Measurements from ENCODE around the gene ZBTB42. TPM values are rescaled to one million over a fixed set of nuclear protein-coding genes. Genes with fewer than 3 reads are reported as not detected.

The ZBTB42 gene
- total and polyA plus RNA-seq, 2 donors (not counting 3 experiments of a cell fraction or from before 2014, with no cell fraction given), result 3.1 to 3.8 TPM

DNA sequence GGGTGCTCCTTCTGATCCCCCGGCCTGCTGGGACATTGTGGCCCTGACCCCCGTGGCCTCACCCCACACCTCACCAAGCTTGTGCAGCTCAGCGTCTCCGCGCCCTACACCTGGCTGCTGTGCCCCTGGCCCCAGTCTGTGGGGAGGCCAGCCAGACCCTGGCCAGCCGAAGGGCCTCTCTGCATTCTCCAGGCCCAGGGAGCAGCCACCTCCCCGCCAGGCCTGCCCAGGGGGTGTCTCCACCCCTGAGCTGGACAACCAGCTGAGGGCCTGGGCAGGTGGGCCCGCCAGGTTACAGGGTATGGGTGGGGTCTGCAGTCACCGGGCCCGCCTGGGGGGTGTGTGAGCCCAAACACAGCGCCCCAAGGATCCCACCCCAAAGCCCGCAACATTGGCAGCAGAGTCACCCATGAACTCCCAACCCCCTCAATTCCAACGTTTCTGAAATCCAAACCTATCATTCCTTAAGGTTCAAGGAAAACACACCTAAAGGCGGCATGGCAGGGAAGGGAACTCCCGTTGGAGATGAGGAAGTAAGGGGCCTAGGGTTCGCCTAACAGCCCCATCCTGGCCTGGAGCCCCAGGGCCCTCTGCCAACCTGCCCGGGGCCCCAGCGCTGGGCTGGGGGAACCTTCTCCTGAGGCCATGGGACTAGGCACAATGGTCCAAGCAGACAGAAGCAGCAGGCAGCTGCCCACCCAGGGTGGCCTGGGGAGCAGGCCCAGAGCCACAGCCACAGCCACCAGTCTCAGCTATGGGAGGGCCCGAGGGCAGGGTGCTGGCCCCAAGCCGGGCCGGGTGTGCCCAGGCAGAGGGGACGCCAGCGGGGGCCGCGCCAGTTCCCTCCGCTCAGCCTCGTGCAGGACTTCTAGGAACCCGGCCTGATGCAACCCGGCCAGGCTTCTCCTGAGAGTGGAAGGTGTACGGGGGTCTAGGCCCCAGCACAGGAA, 13.9 kb upstream of the ZBTB42 start:
- CTCF ChIA-PET, result interaction anchor here (0.8 kb wide), 1 partner anchor 18 kb away, joined by 4 read pairs; no protein-coding TSS in a partner anchor
- dilution Hi-C loops (cut with MboI; ENCODE audit: extremely low pct_ligation_motif_present, low sequenced_read_pairs), result no loop called here

More for the DNA sequence above, 13.9 kb upstream of the ZBTB42 start:
- H2AFZ ChIP-seq (ENCODE audit: low read depth, low read length), result no peak overlapping the region
- no peaks in the 10 kb centered on the region for H3K27me3 ChIP-seq (ENCODE audit: control insufficient read depth in 2 of 2, insufficient read depth in 2 of 2, low read length in 2 of 2)
- DNase-seq (ENCODE audit: low read depth, low spot score), result no peak
- intact Hi-C loops (cut with micrococcal nuclease), result no loop called here
- H3K4me1 ChIP-seq (ENCODE audit: control insufficient read depth, extremely low read depth, insufficient read depth, low read length), result no peaks in the 10 kb centered on the region
- no peak overlapping the region for H3K9ac ChIP-seq (replicated peaks; ENCODE audit: extremely low read depth, insufficient read depth, low read length)
- no peaks in the 10 kb centered on the region for H4K20me1 ChIP-seq (replicated peaks; ENCODE audit: control insufficient read depth, extremely low read depth, insufficient read depth, low read length)
- POLR2A ChIA-PET, result no interaction called here
- TF ChIP-seq EZH2 (IDR thresholded peaks at IDR 0.05; ENCODE audit: borderline replicate concordance, low read depth, low read length, severe bottlenecking) (no peak), GATA2 (IDR thresholded peaks at IDR 0.05; ENCODE audit: insufficient read depth, insufficient read length, low read depth, low read length) (no peak), POLR2A (IDR thresholded peaks at IDR 0.05; ENCODE audit: low read depth, low read length) (no peak), FOS (IDR thresholded peaks at IDR 0.05; ENCODE audit: borderline replicate concordance, insufficient read depth, low read length) (no peak), MAX (IDR thresholded peaks at IDR 0.05; ENCODE audit: insufficient read depth, insufficient read length) (no peak), POLR2AphosphoS5 (IDR thresholded peaks at IDR 0.05; ENCODE audit: insufficient read depth, low read depth, low read length) (no peak), MYC (IDR thresholded peaks at IDR 0.05; ENCODE audit: low read depth, low read length) (no peak)
- TF ChIP-seq, protein P1, sequence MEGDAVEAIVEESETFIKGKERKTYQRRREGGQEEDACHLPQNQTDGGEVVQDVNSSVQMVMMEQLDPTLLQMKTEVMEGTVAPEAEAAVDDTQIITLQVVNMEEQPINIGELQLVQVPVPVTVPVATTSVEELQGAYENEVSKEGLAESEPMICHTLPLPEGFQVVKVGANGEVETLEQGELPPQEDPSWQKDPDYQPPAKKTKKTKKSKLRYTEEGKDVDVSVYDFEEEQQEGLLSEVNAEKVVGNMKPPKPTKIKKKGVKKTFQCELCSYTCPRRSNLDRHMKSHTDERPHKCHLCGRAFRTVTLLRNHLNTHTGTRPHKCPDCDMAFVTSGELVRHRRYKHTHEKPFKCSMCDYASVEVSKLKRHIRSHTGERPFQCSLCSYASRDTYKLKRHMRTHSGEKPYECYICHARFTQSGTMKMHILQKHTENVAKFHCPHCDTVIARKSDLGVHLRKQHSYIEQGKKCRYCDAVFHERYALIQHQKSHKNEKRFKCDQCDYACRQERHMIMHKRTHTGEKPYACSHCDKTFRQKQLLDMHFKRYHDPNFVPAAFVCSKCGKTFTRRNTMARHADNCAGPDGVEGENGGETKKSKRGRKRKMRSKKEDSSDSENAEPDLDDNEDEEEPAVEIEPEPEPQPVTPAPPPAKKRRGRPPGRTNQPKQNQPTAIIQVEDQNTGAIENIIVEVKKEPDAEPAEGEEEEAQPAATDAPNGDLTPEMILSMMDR (IDR thresholded peaks at IDR 0.05; ENCODE audit: extremely low read depth in 1 of 2, insufficient read depth in 1 of 2, low read depth in 1 of 2, low read length in 2 of 2), result no peak
- FAIRE-seq, result no peak
- no peak overlapping the region for H3K4me3 ChIP-seq (replicated peaks in 1 of 3; ENCODE audit: insufficient read depth in 1 of 3, low read depth in 1 of 3, low read length in 3 of 3)
- no peak overlapping the region for H3K4me2 ChIP-seq (ENCODE audit: insufficient read depth, low read length)
- BruUV-seq (replicated peaks), result no TSS peak
- no peaks in the 10 kb centered on the region for H3K9me1 ChIP-seq (replicated peaks; ENCODE audit: control insufficient read depth, extremely low read depth, insufficient read depth, low read length)
- H3K79me2 ChIP-seq (ENCODE audit: control insufficient read depth, insufficient read depth, low read length), result peaks cover 45% of the 10 kb centered on the region
- no peaks in the 10 kb centered on the region for H3K9me3 ChIP-seq (replicated peaks; ENCODE audit: control insufficient read depth, insufficient read depth, low read length)
- no peak overlapping the region for H3K27ac ChIP-seq (ENCODE audit: insufficient read depth, low read depth, low read length)
- H3K36me3 ChIP-seq (ENCODE audit: control insufficient read depth in 2 of 2, extremely low read depth in 1 of 2, insufficient read depth in 2 of 2, low read length in 2 of 2), result peaks cover 2 to 26% of the 10 kb centered on the region in 2 experiments
